ENCODE data around the gene EXOC6B.
"Not testable (repeated sequence)": the region's sequence is repeated elsewhere in the genome, so short reads cannot be mapped to it uniquely, and the experiment has no call there.

EXOC6B gene

DNA sequence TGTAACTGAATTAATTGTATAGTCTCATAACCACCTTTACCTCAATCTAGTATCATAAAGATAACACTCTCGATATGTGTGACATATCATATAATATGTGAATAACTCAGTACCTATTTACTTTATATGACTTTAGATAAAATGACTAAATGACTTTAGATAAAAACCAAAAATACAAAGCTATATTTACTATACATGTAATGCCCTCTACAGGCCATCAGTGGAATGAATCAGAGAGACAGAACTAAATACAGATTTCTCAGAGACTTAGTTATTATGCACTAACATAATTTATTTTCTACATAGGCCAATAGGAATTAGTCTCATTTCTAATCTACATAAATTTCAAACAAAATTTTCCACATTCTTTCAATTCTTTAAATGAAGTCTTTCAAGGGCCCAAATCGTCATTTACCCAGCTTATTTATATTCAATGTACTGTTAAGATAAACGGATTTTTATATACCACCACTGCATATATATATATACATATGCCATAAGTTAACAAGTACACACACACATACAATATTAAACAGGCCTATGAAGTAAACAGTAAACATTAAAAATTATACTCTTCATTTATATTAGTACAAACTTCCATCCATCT lies 219.9 kb downstream of the EXOC6B start:
- Histone ChIP-seq H3K27ac (ENCODE audit: low read depth, low read length, severe bottlenecking) (no peak overlapping the region), H3K9me3 (ENCODE audit: control insufficient read depth, low read length) (peaks cover 13% of the 10 kb centered on the region), H3K4me1 (ENCODE audit: control insufficient read depth, insufficient read depth, low read length, poor library complexity, severe bottlenecking) (peaks cover 4% of the 10 kb centered on the region), H3K36me3 (ENCODE audit: control insufficient read depth, insufficient read depth, low read length) (no peaks in the 10 kb centered on the region), H3K4me3 (ENCODE audit: extremely low read depth, insufficient read depth, low read length, poor library complexity, severe bottlenecking) (no peak overlapping the region)
- no CpG with 5 or more reads among the region's 3 CpGs for WGBS, 2 experiments (ENCODE audit: insufficient coverage in 2 of 2)

DNA sequence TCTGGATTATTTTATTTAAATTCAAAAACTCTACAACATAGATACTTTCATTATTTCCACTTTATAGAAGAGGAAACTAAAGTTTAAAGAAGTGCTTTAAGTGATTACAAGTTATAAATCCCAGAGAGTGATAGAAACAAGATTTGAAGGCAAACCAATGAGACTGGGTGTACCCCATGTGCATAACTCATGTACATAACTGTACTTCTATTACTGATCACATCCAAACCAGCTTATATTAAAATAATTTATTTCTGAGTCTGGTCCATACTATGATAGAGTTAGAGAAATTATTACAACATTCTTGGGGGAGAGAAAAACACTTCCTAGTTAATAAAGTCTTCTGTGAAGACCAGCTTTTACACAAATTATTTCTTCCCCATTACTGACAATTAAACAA lies 221.4 kb downstream of the EXOC6B start:
- peaks cover 8% of the 10 kb centered on the region for H3K9me3 ChIP-seq (ENCODE audit: control insufficient read depth, low read length)
- H3K27ac ChIP-seq (ENCODE audit: low read depth, low read length, severe bottlenecking) = no peak overlapping the region
- peaks cover 4% of the 10 kb centered on the region for H3K4me1 ChIP-seq (ENCODE audit: control insufficient read depth, insufficient read depth, low read length, poor library complexity, severe bottlenecking)
- H3K36me3 ChIP-seq (ENCODE audit: control insufficient read depth, insufficient read depth, low read length) = no peaks in the 10 kb centered on the region
- H3K4me3 ChIP-seq (ENCODE audit: extremely low read depth, insufficient read depth, low read length, poor library complexity, severe bottlenecking) = no peak overlapping the region

- peak overlapping the region; percentile 55 for H3K27ac ChIP-seq (ENCODE audit: low read depth, low read length, severe bottlenecking)
- peaks cover 4% of the 10 kb centered on the region for H3K4me1 ChIP-seq (ENCODE audit: control insufficient read depth, insufficient read depth, low read length, poor library complexity, severe bottlenecking)
- 45 to 81% methylated on average over 1 to 2 of the region's 2 CpGs for WGBS, 2 experiments (ENCODE audit: insufficient coverage in 2 of 2)
- H3K4me3 ChIP-seq (ENCODE audit: extremely low read depth, insufficient read depth, low read length, poor library complexity, severe bottlenecking) = no peak overlapping the region
- no peaks in the 10 kb centered on the region for H3K36me3 ChIP-seq (ENCODE audit: control insufficient read depth, insufficient read depth, low read length)
- peaks cover 4% of the 10 kb centered on the region for H3K9me3 ChIP-seq (ENCODE audit: control insufficient read depth, low read length)
Observed at GRCh38 chr2:72603481-72603880, 222.4 kb downstream of the EXOC6B start.

DNA sequence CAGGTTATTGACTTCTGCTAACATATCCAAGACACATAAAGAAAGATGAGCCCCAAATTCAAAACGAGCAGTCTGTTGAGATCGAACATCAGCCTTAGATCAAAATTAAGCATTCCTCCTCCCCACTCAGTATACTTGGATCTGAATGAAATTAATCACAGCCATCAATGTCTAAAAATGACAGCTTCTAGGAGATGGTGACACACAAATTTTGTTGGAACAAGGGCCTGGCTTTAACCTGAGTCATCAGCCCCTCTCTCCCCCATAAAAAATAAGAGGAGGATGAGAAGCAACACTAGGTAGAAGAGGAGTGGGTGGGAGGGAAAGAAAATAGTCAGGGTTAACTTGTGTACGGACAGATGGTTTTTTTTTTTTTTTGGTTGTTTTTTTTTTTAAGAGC lies 223.1 kb downstream of the EXOC6B start:
- H3K4me1 ChIP-seq (ENCODE audit: control insufficient read depth, insufficient read depth, low read length, poor library complexity, severe bottlenecking) = peaks cover 4% of the 10 kb centered on the region
- H3K4me3 ChIP-seq (ENCODE audit: extremely low read depth, insufficient read depth, low read length, poor library complexity, severe bottlenecking) = no peak overlapping the region
- H3K36me3 ChIP-seq (ENCODE audit: control insufficient read depth, insufficient read depth, low read length) = no peaks in the 10 kb centered on the region
- no peak overlapping the region for H3K27ac ChIP-seq (ENCODE audit: low read depth, low read length, severe bottlenecking)
- WGBS, 2 experiments (ENCODE audit: insufficient coverage in 2 of 2) = 100% methylated on average over 1 to 2 of the region's 3 CpGs
- peaks cover 4% of the 10 kb centered on the region for H3K9me3 ChIP-seq (ENCODE audit: control insufficient read depth, low read length)

DNA sequence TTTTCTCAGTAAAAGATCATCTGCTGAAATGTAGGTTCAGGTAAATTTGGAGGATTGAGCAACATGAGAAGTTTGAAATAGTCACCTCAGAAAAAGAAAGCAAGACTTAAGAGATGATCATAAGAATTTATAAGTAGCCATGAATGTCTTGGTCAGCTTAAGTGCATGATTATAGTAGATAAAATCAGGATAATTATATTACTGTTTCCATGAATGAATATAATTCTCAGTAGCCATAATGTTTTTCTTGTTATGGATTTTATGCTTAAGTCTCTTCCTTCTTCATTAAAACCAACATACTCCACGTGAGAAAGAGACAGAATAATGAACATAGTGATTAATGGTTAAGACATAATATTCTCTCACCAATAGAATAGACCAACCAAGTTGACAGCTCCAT lies 223.7 kb downstream of the EXOC6B start:
- H3K4me1 ChIP-seq (ENCODE audit: control insufficient read depth, insufficient read depth, low read length, poor library complexity, severe bottlenecking) = peaks cover 4% of the 10 kb centered on the region
- no CpG with 5 or more reads among the region's 1 CpG for WGBS, 2 experiments (ENCODE audit: insufficient coverage in 2 of 2)
- peaks cover 3% of the 10 kb centered on the region for H3K9me3 ChIP-seq (ENCODE audit: control insufficient read depth, low read length)
- no peaks in the 10 kb centered on the region for H3K36me3 ChIP-seq (ENCODE audit: control insufficient read depth, insufficient read depth, low read length)
- H3K27ac ChIP-seq (ENCODE audit: low read depth, low read length, severe bottlenecking) = no peak overlapping the region
- no peak overlapping the region for H3K4me3 ChIP-seq (ENCODE audit: extremely low read depth, insufficient read depth, low read length, poor library complexity, severe bottlenecking)

GRCh38 chr2:72583836-72584235 lies 242.0 kb downstream of the EXOC6B start:
- not testable (repeated sequence) for H3K4me3 ChIP-seq (ENCODE audit: extremely low read depth, insufficient read depth, low read length, poor library complexity, severe bottlenecking); H3K27ac ChIP-seq (ENCODE audit: low read depth, low read length, severe bottlenecking); H3K4me1 ChIP-seq (ENCODE audit: control insufficient read depth, insufficient read depth, low read length, poor library complexity, severe bottlenecking); H3K9me3 ChIP-seq (ENCODE audit: control insufficient read depth, low read length); H3K36me3 ChIP-seq (ENCODE audit: control insufficient read depth, insufficient read depth, low read length)
- WGBS, 2 experiments (ENCODE audit: insufficient coverage in 2 of 2) = no CpG with 5 or more reads among the region's 4 CpGs

GRCh38 chr2:72583376-72583775 lies 242.5 kb downstream of the EXOC6B start:
- no CpG with 5 or more reads among the region's 1 CpG for WGBS, 2 experiments (ENCODE audit: insufficient coverage in 2 of 2)
- Histone ChIP-seq H3K4me3 (ENCODE audit: extremely low read depth, insufficient read depth, low read length, poor library complexity, severe bottlenecking) (no peak overlapping the region), H3K4me1 (ENCODE audit: control insufficient read depth, insufficient read depth, low read length, poor library complexity, severe bottlenecking) (no peaks in the 10 kb centered on the region), H3K9me3 (ENCODE audit: control insufficient read depth, low read length) (no peaks in the 10 kb centered on the region), H3K36me3 (ENCODE audit: control insufficient read depth, insufficient read depth, low read length) (no peaks in the 10 kb centered on the region), H3K27ac (ENCODE audit: low read depth, low read length, severe bottlenecking) (no peak overlapping the region)

DNA sequence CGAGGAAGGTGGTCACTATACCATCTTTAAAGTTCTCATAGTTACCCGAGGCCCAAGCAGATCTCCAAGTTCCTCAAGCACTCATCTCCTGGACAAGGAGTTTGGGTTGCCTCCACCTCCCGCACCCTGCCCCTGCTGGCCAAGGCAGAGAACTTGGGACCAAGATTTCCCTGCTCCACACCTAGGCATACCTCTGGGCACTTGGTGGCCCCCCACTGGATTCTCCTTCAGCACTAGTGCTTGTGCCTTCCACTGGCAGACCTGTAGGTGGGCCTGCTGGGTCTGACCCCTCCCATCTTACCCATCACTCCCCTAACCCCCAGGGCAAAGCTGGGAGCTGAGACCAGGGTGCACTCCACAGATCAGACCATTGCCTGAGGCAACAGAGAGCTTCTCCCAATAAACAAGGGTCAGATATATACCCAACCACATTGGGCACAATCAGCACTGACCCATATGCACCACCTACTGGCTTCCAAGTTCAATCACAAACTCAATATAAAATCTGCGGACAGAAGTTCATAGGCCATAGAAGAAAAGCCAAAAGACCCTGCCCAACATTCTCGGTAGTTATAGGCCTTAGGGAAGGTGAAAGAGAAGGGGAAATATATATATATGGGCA lies 244.2 kb downstream of the EXOC6B start:
- Histone ChIP-seq H3K4me3 (ENCODE audit: extremely low read depth, insufficient read depth, low read length, poor library complexity, severe bottlenecking) (no peak overlapping the region), H3K27ac (ENCODE audit: low read depth, low read length, severe bottlenecking) (no peak overlapping the region), H3K9me3 (ENCODE audit: control insufficient read depth, low read length) (no peaks in the 10 kb centered on the region), H3K36me3 (ENCODE audit: control insufficient read depth, insufficient read depth, low read length) (no peaks in the 10 kb centered on the region), H3K4me1 (ENCODE audit: control insufficient read depth, insufficient read depth, low read length, poor library complexity, severe bottlenecking) (no peaks in the 10 kb centered on the region)
- WGBS, 2 experiments (ENCODE audit: insufficient coverage in 2 of 2) = 86 to 93% methylated on average over 1 to 3 of the region's 5 CpGs

- WGBS, 2 experiments (ENCODE audit: insufficient coverage in 2 of 2) = no CpG with 5 or more reads among the region's 1 CpG
- Histone ChIP-seq H3K4me3 (ENCODE audit: extremely low read depth, insufficient read depth, low read length, poor library complexity, severe bottlenecking) (no peak overlapping the region), H3K9me3 (ENCODE audit: control insufficient read depth, low read length) (no peaks in the 10 kb centered on the region), H3K36me3 (ENCODE audit: control insufficient read depth, insufficient read depth, low read length) (peaks cover 3% of the 10 kb centered on the region), H3K4me1 (ENCODE audit: control insufficient read depth, insufficient read depth, low read length, poor library complexity, severe bottlenecking) (no peaks in the 10 kb centered on the region), H3K27ac (ENCODE audit: low read depth, low read length, severe bottlenecking) (no peak overlapping the region)
Observed at GRCh38 chr2:72579591-72580180, 246.1 kb downstream of the EXOC6B start.

- Histone ChIP-seq H3K4me1 (ENCODE audit: control insufficient read depth, insufficient read depth, low read length, poor library complexity, severe bottlenecking) (peaks cover 11% of the 10 kb centered on the region), H3K9me3 (ENCODE audit: control insufficient read depth, low read length) (no peaks in the 10 kb centered on the region), H3K27ac (ENCODE audit: low read depth, low read length, severe bottlenecking) (no peak overlapping the region), H3K36me3 (ENCODE audit: control insufficient read depth, insufficient read depth, low read length) (peaks cover 3% of the 10 kb centered on the region), H3K4me3 (ENCODE audit: extremely low read depth, insufficient read depth, low read length, poor library complexity, severe bottlenecking) (no peak overlapping the region)
Observed at GRCh38 chr2:72576861-72577260, 249.0 kb downstream of the EXOC6B start.

GRCh38 chr2:72576459-72576858 lies 249.4 kb downstream of the EXOC6B start:
- peaks cover 3% of the 10 kb centered on the region for H3K36me3 ChIP-seq (ENCODE audit: control insufficient read depth, insufficient read depth, low read length)
- H3K27ac ChIP-seq (ENCODE audit: low read depth, low read length, severe bottlenecking) = no peak overlapping the region
- no peak overlapping the region for H3K4me3 ChIP-seq (ENCODE audit: extremely low read depth, insufficient read depth, low read length, poor library complexity, severe bottlenecking)
- H3K4me1 ChIP-seq (ENCODE audit: control insufficient read depth, insufficient read depth, low read length, poor library complexity, severe bottlenecking) = peaks cover 11% of the 10 kb centered on the region
- 100% methylated on average over 1 of the region's 2 CpGs for WGBS, 2 experiments (ENCODE audit: insufficient coverage in 2 of 2)
- no peaks in the 10 kb centered on the region for H3K9me3 ChIP-seq (ENCODE audit: control insufficient read depth, low read length)

Data from mesodermal cell (in vitro differentiated cells).